Hepatic stellate cell (primary cell): ENCODE measurements around the gene ZNF624.
A peak's percentile ranks its signal among the peaks of the same experiment; 100 is the strongest.
"Not testable (repeated sequence)": the region's sequence is repeated elsewhere in the genome, so short reads cannot be mapped to it uniquely, and the experiment has no call there.

Experiments
- DNase-seq: peaks from one replicate; pipeline ENCODE4 v3.0.0; 2011; ENCODE audit warnings: low spot score

ZNF624 gene

DNA sequence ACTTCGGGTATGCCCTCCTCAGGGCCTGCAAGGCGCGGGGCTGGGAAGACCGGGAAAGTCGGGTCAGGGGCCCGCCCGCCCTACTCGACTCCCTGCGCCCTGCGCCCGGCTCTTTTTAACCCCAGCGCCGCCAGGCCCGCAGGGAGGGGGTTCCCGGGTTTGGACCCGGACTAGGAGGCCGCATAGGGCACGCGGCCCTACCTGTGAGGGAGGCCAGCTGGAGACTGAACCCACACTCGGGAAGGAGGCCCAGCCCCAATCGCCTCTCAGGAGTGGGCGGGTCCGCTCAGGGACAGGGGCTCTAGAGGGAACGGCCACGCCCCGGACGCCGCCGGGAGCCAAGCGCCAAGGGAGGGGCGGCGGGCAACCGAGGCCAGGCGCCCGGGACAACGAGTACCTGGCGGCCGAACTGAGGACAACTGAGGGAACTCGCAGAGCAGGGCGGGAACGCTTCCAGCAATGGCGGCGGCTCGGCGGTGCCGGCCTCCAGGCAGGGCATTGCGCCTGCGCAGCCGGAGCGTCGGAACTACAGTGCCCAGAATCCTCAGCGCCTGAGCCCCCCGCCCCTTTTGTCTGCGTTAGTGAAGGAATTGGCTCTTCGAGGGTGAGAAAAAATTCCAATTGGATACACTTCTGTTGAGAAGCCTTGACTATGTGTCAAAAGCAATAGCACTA lies at the start of gene ZNF624:
Gene ZNF624, minus strand, starts transcription at position 484 of the 675 bp plus-strand sequence.
- peak; percentile 90 for DNase-seq

DNA sequence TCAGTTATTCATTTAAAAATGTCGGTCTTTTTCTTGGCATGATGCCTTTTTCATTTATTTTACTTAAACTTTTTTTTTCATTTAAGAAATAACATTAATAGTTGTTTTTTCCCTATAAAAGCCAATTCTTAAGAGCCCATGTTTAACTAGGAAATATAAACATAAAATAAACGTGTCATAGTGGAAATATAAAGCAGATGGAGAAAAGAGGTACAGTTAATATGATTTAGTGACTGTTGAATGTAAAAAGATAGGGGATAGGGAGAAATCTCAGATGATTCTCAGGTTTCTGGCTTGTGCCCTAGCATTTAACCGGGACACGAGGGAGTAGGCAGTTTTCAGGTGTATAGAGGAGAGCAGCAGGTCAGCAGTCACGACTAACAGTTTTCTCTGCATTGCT lies 44.0 kb upstream of the ZNF624 start:
- DNase-seq: not testable (repeated sequence)

- DNase-seq: not testable (repeated sequence)
Observed at GRCh38 chr17:16690447-16690846, 36.8 kb upstream of the ZNF624 start.

- DNase-seq: not testable (repeated sequence)
Observed at GRCh38 chr17:16689731-16690281, 36.2 kb upstream of the ZNF624 start, which contains the start of gene CCDC144A. Gene CCDC144A, plus strand, starts transcription at chr17:16690241. Its CDS starts 160 bp downstream, at chr17:16690401.

GRCh38 chr17:16687151-16687550 lies 33.5 kb upstream of the ZNF624 start:
- not testable (repeated sequence) for DNase-seq

DNA sequence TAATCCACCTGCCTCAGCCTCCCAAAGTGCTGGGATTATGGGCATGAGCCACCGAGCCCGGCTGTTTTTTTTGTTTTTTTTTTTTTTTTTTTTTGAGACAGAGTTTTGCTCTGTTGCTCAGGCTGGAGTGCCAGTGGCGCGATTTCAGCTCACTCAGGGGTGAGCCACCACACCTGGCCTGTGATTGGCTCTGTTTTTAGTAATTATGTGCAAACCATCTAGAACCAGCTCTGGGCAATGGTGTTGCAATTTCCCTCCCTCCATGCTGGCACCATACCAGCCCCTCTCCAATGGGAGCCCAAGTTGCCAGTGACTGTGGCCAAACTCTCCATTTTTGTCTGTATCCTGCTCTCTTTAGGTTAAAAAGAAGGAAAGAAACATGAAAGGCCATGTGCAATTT lies 32.4 kb upstream of the ZNF624 start:
- not testable (repeated sequence) for DNase-seq

DNA sequence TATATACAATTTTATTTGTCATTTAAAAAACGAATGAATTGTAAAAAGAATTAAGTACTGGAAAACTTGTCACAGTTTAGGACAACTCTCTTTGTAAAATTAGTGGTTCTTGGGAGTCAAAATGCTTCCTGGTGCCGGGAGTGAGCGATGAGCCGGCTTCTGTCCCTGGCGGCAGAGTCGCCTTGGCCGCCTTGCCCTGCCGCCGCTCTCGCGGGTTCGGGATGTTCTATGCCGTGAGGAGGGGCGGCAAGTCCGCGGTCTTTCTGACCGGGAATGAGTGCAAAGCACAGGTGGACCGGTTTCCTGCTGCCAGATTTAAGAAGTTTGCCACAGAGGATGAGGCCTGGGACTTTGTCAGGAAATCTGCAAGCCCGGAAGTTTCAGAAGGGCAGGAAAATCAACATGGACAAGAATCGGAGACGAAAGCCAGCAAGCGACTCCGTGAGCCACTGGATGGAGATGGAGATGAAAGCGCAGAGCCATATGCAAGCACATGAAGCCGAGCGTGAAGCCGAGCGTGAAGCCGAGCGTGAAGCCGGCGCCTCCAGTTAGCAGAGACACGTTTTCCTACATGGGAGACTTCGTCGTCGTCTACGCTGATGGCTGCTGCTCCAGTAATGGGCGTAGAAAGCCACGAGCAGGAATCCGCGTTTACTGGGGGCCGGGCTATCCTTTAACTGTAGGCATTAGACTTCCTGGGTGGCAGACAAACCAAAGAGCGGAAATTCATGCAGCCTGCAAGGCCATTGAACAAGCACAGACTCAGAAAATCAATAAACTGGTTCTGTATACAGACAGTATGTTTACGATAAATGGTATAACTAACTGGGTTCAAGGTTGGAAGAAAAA lies 29.9 kb upstream of the ZNF624 start:
- DNase-seq: not testable (repeated sequence)

- no peak for DNase-seq
Observed at GRCh38 chr17:16676676-16677268, 23.1 kb upstream of the ZNF624 start.

GRCh38 chr17:16666907-16667636 lies 13.4 kb upstream of the ZNF624 start:
- DNase-seq: not testable (repeated sequence)

- DNase-seq: not testable (repeated sequence)
Observed at GRCh38 chr17:16666553-16666906, 12.9 kb upstream of the ZNF624 start.

GRCh38 chr17:16662936-16663335 lies 9.3 kb upstream of the ZNF624 start:
- no peak for DNase-seq

GRCh38 chr17:16661217-16661616 lies 7.6 kb upstream of the ZNF624 start:
- DNase-seq: no peak

DNA sequence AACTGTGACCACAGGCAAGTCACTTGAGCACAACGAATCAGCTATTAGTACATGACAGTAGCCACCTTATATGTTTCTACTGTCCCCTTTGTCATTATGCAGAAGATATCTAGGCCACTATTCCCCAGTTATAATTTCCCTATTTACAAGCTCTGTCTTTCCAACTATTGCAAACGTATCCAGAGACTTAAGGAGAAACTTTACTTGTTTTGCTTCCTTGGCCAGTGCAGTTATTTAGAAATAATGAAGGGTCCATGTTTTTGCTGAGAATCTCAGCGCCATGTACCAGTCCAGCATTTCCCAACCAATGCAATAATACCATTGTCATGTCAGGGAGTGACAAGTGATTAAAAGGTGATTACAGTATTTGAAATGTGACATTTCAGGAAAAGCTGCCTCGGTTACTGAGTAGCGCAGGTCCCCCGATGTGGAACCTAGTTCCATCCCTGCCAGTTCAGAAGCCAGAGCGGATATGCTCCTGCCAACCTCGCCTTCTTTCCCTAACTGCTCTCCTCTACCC lies 743 bp downstream of the ZNF624 start:
- no peak for DNase-seq

DNA sequence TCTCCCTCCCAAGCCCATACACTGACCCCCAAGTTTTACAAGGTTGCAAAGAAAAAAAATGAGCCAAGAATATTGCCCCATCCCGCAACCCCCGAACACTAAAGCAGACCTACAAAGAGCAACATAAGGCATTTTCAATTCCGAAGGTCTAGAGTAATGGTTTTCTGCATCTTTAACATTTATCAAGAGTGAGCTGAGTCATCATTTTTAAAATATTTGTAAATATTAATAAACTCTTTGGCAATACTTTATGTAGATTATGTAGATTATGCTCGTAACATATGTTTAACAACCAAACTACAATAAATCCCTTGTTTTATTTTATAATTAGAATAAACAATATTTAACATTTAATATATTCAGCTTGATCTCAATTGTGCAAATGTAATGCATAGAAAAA lies 1.4 kb downstream of the ZNF624 start:
- no peak for DNase-seq

DNA sequence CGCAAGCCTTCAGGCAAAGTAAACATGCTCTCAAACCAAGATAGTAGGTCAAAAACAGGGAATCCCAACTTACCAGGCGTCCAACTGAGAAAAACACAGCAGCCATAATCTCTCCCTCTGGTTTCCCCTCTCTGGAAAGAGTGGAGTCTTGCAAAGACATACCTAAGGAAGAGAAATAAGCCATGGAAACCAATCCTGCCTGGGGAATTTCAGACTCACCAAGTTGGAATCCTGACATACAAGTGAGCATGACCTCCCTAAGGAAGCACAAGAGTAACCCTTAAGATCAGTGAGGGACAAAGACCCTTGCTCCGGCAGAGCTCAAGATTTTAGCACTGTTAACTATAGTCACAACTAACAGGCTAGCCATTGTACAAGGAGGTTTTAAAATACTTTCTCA lies 4.1 kb downstream of the ZNF624 start:
- DNase-seq: no peak

- no peak for DNase-seq
Observed at GRCh38 chr17:16639438-16639837, 14.2 kb downstream of the ZNF624 start.

DNA sequence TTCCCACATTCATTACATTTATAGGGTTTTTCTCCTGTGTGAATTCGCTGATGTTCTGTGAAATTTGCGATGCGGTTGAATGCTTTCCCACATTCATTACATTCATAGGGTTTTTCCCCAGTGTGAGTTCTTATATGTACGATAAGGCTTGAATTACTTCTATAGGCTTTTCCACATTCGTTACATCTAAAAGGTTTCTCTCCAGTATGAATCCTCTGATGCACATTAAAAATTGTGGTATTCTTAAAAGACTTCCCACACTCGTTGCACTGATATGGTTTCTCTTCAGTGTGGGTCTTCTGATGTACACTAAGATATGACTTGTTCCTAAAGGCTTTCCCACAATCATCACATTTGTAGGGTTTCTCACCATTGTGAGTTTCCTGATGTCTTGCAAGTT lies 30.4 kb downstream of the ZNF624 start:
- DNase-seq: no peak

DNA sequence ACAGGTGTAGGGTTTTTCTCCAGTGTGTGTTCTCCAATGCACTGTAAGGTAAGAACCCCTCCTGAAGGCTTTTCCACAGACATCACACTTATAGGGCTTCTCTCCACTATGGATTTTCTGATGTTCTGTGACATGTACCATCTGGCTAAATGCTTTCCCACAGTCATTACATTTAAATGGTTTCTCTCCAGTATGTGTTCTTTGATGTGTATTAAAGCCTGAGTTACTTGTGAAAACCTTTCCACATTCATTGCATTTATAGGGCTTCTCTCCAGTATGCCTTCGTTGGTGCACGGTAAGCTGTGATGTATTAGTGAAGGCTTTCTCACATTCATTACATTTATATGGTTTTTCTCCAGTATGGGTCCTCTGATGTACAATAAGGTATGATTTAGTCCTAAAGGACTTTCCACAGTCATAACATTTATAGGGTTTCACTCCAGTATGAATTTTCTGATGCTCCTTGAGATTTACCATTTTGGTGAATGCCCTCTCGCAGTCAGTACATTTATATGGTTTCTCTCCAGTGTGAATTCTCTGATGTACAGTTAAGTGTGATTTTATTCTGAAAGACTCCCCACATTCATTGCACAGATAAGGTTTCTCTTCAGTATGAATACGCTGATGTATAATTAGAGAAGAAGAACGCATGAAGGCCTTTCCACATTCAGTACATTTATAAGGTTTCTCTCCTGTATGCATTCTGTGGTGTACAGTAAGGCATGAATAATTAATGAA lies 30.9 kb downstream of the ZNF624 start:
- no peak for DNase-seq

DNA sequence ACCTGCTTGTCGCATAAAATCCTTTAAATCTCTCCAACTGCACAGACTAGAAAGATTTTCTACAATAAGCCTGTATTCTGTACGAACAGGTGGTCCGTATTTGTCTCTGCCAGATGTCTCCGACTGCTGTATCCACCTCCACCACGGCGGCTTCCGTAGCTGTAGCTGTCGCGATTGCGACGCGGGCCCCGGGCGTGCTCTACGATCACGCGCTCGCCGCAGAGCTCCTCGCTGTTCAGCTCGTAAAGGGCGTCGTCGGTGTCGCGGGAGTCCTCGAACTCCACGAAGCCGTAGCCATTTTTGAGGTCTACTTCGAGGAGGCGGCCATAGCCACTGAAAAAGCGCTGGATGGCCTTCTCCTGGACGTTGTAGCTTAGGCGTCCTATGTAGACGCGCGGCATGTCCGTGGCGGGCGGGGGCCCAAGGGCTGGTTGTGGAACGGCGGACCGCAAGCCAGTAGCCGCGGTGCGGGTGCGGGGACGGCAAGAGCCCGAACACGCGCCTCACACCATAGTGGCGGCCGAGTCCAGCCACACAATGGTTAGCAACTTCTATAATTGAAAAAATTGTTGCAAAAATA lies 36.1 kb downstream of the ZNF624 start:
- no peak for DNase-seq

- DNase-seq: no peak
Observed at GRCh38 chr17:16599537-16599936, 54.1 kb downstream of the ZNF624 start.
